Measurements from ENCODE around the gene KICS2. TPM values are rescaled to one million over a fixed set of nuclear protein-coding genes. Genes with fewer than 3 reads are reported as not detected.

KICS2 gene
- polyA plus RNA-seq (2013, experiment 1 of 2): 3.7 TPM
- polyA plus RNA-seq (2013, experiment 2 of 2): 3.8 TPM

DNA sequence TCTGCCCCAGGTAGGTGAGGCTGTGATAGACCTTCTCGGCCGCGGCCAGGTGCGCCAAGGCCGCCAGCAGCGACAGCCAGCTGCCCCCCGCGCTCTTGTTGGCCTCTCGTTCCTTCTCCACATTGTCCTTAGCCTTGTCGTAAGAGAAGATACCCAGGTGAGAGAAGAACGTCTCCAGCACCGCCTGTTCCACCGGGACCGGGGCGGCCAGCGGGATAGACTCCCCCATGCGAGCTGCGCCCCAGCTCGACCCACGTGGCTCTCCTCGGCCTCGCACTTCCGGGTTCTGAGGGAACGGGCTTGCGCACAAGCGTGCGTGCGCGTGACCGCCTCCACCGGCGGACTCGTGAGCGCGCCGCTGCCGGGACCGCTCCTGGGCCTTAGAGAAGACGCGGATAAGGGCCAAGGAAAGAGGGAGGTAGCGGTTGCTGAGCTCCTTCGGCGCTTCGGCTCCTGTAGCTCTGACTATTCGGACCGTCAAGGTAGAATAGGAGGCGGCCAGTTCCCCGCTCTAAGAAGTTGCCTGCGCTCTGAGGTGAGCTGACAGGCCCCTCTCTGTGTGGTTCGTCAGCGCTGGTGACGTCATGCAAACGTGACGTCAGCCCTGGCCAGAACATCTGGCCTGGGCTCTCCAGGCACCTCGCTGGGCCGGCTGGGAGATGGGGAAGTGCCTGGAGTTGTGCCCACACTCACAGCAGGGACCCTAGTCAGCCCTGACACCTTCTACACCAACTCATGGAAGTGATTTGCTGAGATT lies at the start of gene KICS2:
KICS2 (minus strand) TSS at position 288 of the 757 bp plus-strand sequence; CDS start at position 229, 59 bp downstream.
- H2BK5ac ChIP-seq (ENCODE audit: low read length): no peak within 1 kb of the TSS
- H3K4ac ChIP-seq (ENCODE audit: low read depth, low read length): peak within 1 kb of the TSS; percentile 9
- H3K27me3 ChIP-seq (ENCODE audit: insufficient read depth, low read length, poor library complexity): no peaks in the 10 kb centered on the region
- no peaks in the 10 kb centered on the region for H3K36me3 ChIP-seq (ENCODE audit: control insufficient read depth, insufficient read depth, low read length)
- H3K23ac ChIP-seq (ENCODE audit: low read length): no peak within 1 kb of the TSS
- no peak within 1 kb of the TSS for H2BK15ac ChIP-seq (replicated peaks; ENCODE audit: low read depth)
- peak within 1 kb of the TSS; percentile 94 for H3K56ac ChIP-seq (ENCODE audit: low read length)
- peak within 1 kb of the TSS; percentile 22 for H3K18ac ChIP-seq (ENCODE audit: low read length)
- peak; percentile 97 for DNase-seq
- no peaks in the 10 kb centered on the region for H3K4me1 ChIP-seq (ENCODE audit: control insufficient read depth, low read depth, low read length)
- no peak within 1 kb of the TSS for H4K5ac ChIP-seq (ENCODE audit: low read length)
- peak within 1 kb of the TSS; percentile 19 for H3K27ac ChIP-seq (ENCODE audit: low read depth, low read length)
- no peak within 1 kb of the TSS for H2BK120ac ChIP-seq (ENCODE audit: low read depth, low read length)
- peak within 1 kb of the TSS; percentile 86 for H3K9ac ChIP-seq (ENCODE audit: low read length)
- no peak within 1 kb of the TSS for H2AK5ac ChIP-seq (ENCODE audit: low read length)
- no peak within 1 kb of the TSS for H4K8ac ChIP-seq (ENCODE audit: low read depth, low read length)
- H3K4me3 ChIP-seq (ENCODE audit: low read length): peak within 1 kb of the TSS; percentile 80
- no peaks in the 10 kb centered on the region for H3K79me2 ChIP-seq (ENCODE audit: control insufficient read depth, insufficient read depth, low read length)
- H3K79me1 ChIP-seq (ENCODE audit: low read length): no peaks in the 10 kb centered on the region
- no CpG with 5 or more reads among the region's 56 CpGs for WGBS (ENCODE audit: extremely low coverage, insufficient coverage, low lambda C conversion rate)
- H3K4me2 ChIP-seq (ENCODE audit: low read length): peak within 1 kb of the TSS; percentile 73

DNA sequence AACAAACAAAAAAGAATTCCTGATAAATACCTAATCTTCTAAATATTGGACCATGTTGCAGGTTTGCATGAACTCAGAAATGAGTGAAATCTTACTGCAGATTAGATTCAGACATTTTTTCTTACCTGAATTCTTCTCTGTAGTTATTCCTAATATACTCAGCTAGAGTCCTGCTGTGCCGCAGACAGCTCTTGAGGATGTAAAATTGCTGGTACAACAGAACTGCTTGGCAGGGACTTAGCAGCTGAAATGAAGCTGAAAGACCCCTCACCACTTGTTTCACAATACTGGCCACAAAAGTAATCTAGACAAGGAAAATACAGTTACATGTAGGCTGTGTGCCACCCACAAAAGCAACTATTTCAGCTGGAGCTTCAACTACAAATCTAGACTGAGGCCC lies 48.3 kb upstream of the KICS2 start:
- H3K27ac ChIP-seq (ENCODE audit: low read depth, low read length): no peak overlapping the region
- H3K79me1 ChIP-seq (ENCODE audit: low read length): no peaks in the 10 kb centered on the region
- no peak overlapping the region for H4K8ac ChIP-seq (ENCODE audit: low read depth, low read length)
- H3K18ac ChIP-seq (ENCODE audit: low read length): no peak overlapping the region
- H4K5ac ChIP-seq (ENCODE audit: low read length): no peak overlapping the region
- no peak overlapping the region for H2BK120ac ChIP-seq (ENCODE audit: low read depth, low read length)
- no peak overlapping the region for H3K56ac ChIP-seq (ENCODE audit: low read length)
- no CpG with 5 or more reads among the region's 1 CpG for WGBS (ENCODE audit: extremely low coverage, insufficient coverage, low lambda C conversion rate)
- H2AK5ac ChIP-seq (ENCODE audit: low read length): no peak overlapping the region
- H3K36me3 ChIP-seq (ENCODE audit: control insufficient read depth, insufficient read depth, low read length): no peaks in the 10 kb centered on the region
- no peaks in the 10 kb centered on the region for H3K4me1 ChIP-seq (ENCODE audit: control insufficient read depth, low read depth, low read length)
- H3K23ac ChIP-seq (ENCODE audit: low read length): no peak overlapping the region
- H3K79me2 ChIP-seq (ENCODE audit: control insufficient read depth, insufficient read depth, low read length): no peaks in the 10 kb centered on the region
- H3K27me3 ChIP-seq (ENCODE audit: insufficient read depth, low read length, poor library complexity): no peaks in the 10 kb centered on the region
- no peak overlapping the region for H3K4me3 ChIP-seq (ENCODE audit: low read length)
- H2BK15ac ChIP-seq (replicated peaks; ENCODE audit: low read depth): no peak overlapping the region
- no peak overlapping the region for H3K4me2 ChIP-seq (ENCODE audit: low read length)
- no peak overlapping the region for H2BK5ac ChIP-seq (ENCODE audit: low read length)
- H3K4ac ChIP-seq (ENCODE audit: low read depth, low read length): no peak overlapping the region
- H3K9ac ChIP-seq (ENCODE audit: low read length): no peak overlapping the region
- DNase-seq: no peak

DNA sequence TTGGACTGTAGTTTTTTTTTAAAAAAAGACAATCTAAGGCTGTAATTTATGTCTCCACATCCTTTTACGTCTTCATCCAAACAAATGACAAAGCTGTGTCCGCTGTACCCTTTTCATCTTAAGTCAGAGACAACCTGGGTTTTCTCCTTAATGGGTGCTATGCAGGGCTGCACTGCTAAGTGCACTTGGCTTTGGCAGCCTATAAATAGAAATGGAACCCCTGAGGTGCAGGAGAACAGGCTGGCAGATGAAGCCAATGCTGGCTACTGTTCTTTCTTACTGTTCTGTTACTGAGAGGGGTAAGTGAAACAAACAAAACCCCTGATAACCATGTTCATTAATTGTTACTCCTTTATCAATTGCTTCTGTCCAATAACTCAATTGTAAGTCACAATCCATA lies 47.1 kb upstream of the KICS2 start:
- WGBS (ENCODE audit: extremely low coverage, insufficient coverage, low lambda C conversion rate): no CpG with 5 or more reads among the region's 2 CpGs
- Histone ChIP-seq H3K27me3 (ENCODE audit: insufficient read depth, low read length, poor library complexity) (no peaks in the 10 kb centered on the region), H3K79me2 (ENCODE audit: control insufficient read depth, insufficient read depth, low read length) (no peaks in the 10 kb centered on the region), H4K8ac (ENCODE audit: low read depth, low read length) (no peak overlapping the region), H3K4me3 (ENCODE audit: low read length) (no peak overlapping the region), H3K4ac (ENCODE audit: low read depth, low read length) (no peak overlapping the region), H2BK15ac (replicated peaks; ENCODE audit: low read depth) (no peak overlapping the region), H3K23ac (ENCODE audit: low read length) (no peak overlapping the region), H3K27ac (ENCODE audit: low read depth, low read length) (no peak overlapping the region), H2AK5ac (ENCODE audit: low read length) (no peak overlapping the region), H4K5ac (ENCODE audit: low read length) (no peak overlapping the region), H2BK120ac (ENCODE audit: low read depth, low read length) (no peak overlapping the region), H3K4me2 (ENCODE audit: low read length) (no peak overlapping the region), H3K79me1 (ENCODE audit: low read length) (no peaks in the 10 kb centered on the region), H3K18ac (ENCODE audit: low read length) (no peak overlapping the region), H3K4me1 (ENCODE audit: control insufficient read depth, low read depth, low read length) (no peaks in the 10 kb centered on the region), H3K36me3 (ENCODE audit: control insufficient read depth, insufficient read depth, low read length) (no peaks in the 10 kb centered on the region), H3K56ac (ENCODE audit: low read length) (no peak overlapping the region), H3K9ac (ENCODE audit: low read length) (no peak overlapping the region), H2BK5ac (ENCODE audit: low read length) (no peak overlapping the region)
- DNase-seq: no peak

DNA sequence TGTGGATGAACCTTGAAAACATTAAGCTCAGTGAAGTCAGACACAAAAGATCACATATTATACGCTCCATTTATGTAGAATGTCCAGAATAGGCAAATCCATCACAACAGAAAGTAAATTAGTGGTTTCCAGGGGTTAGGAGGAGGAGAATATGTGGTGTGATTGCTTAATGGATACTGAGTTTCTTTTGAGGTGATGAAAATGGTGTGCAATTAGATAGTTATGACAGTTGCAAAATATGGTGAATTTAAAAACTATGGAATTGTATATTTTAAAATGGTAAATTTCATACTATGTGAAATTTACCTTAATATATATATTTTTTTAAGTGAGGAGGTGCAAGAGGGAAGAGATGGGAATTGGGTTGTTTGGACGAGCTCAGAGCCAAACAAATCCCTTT lies 46.3 kb upstream of the KICS2 start:
- H3K36me3 ChIP-seq (ENCODE audit: control insufficient read depth, insufficient read depth, low read length): no peaks in the 10 kb centered on the region
- no peak overlapping the region for H2BK5ac ChIP-seq (ENCODE audit: low read length)
- no CpG with 5 or more reads among the region's 2 CpGs for WGBS (ENCODE audit: extremely low coverage, insufficient coverage, low lambda C conversion rate)
- no peak overlapping the region for H3K4me3 ChIP-seq (ENCODE audit: low read length)
- no peak overlapping the region for H4K8ac ChIP-seq (ENCODE audit: low read depth, low read length)
- H3K18ac ChIP-seq (ENCODE audit: low read length): no peak overlapping the region
- DNase-seq: no peak
- no peak overlapping the region for H3K4me2 ChIP-seq (ENCODE audit: low read length)
- H3K27me3 ChIP-seq (ENCODE audit: insufficient read depth, low read length, poor library complexity): no peaks in the 10 kb centered on the region
- no peak overlapping the region for H3K23ac ChIP-seq (ENCODE audit: low read length)
- H3K79me1 ChIP-seq (ENCODE audit: low read length): no peaks in the 10 kb centered on the region
- H3K56ac ChIP-seq (ENCODE audit: low read length): no peak overlapping the region
- H3K9ac ChIP-seq (ENCODE audit: low read length): no peak overlapping the region
- no peak overlapping the region for H2BK15ac ChIP-seq (replicated peaks; ENCODE audit: low read depth)
- H3K4me1 ChIP-seq (ENCODE audit: control insufficient read depth, low read depth, low read length): no peaks in the 10 kb centered on the region
- H3K27ac ChIP-seq (ENCODE audit: low read depth, low read length): no peak overlapping the region
- no peak overlapping the region for H4K5ac ChIP-seq (ENCODE audit: low read length)
- H2AK5ac ChIP-seq (ENCODE audit: low read length): no peak overlapping the region
- H2BK120ac ChIP-seq (ENCODE audit: low read depth, low read length): no peak overlapping the region
- no peak overlapping the region for H3K4ac ChIP-seq (ENCODE audit: low read depth, low read length)
- H3K79me2 ChIP-seq (ENCODE audit: control insufficient read depth, insufficient read depth, low read length): no peaks in the 10 kb centered on the region

DNA sequence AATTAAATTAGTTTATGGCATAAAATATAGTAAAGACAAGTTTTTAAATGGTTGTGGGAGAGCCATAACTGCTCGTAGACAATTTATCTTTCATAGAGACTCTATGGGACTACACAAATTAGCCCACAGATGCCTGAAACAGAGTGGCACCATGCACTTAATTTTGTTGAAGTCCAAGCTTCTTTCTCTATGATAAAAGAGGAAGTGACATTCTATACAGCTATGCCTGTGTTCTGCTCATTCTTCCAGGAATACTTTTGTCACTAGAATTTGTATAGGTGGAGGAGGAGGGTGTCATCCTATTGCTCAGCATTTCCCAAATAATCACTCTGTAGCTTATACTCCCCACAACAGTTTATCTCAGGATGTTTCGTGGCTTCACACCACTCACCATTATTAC lies 43.7 kb upstream of the KICS2 start:
- Histone ChIP-seq H3K18ac (ENCODE audit: low read length) (no peak overlapping the region), H4K5ac (ENCODE audit: low read length) (no peak overlapping the region), H3K4me2 (ENCODE audit: low read length) (no peak overlapping the region), H3K4me1 (ENCODE audit: control insufficient read depth, low read depth, low read length) (no peaks in the 10 kb centered on the region), H2BK15ac (replicated peaks; ENCODE audit: low read depth) (no peak overlapping the region), H4K8ac (ENCODE audit: low read depth, low read length) (no peak overlapping the region), H3K4ac (ENCODE audit: low read depth, low read length) (no peak overlapping the region), H3K79me1 (ENCODE audit: low read length) (no peaks in the 10 kb centered on the region), H3K79me2 (ENCODE audit: control insufficient read depth, insufficient read depth, low read length) (no peaks in the 10 kb centered on the region), H3K27ac (ENCODE audit: low read depth, low read length) (no peak overlapping the region), H3K23ac (ENCODE audit: low read length) (no peak overlapping the region), H3K27me3 (ENCODE audit: insufficient read depth, low read length, poor library complexity) (no peaks in the 10 kb centered on the region), H3K56ac (ENCODE audit: low read length) (no peak overlapping the region), H2BK120ac (ENCODE audit: low read depth, low read length) (no peak overlapping the region), H3K36me3 (ENCODE audit: control insufficient read depth, insufficient read depth, low read length) (no peaks in the 10 kb centered on the region), H2BK5ac (ENCODE audit: low read length) (no peak overlapping the region), H3K9ac (ENCODE audit: low read length) (no peak overlapping the region), H2AK5ac (ENCODE audit: low read length) (no peak overlapping the region), H3K4me3 (ENCODE audit: low read length) (no peak overlapping the region)
- no peak for DNase-seq
- 100% methylated on average over 1 of the region's 2 CpGs for WGBS (ENCODE audit: extremely low coverage, insufficient coverage, low lambda C conversion rate)

DNA sequence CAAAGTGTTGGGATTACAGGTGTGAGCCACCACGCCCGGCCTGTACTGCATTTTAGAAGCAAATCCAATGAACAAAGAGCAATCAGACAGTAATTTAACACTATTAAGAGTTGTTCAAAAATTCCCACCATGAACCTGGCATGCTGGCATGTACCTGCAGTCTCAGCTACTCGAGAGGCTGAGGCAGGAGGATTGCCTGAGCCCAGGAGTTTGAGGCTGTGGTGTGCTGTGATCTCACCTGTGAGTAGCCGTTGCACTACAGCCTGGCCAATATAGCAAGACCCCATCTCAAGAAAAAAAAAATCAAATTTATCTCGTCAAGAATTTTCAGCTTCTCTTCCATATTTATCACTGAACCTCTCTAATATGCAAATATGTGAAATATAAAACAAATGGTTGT lies 39.7 kb upstream of the KICS2 start:
- no peak overlapping the region for H2BK5ac ChIP-seq (ENCODE audit: low read length)
- H3K79me2 ChIP-seq (ENCODE audit: control insufficient read depth, insufficient read depth, low read length): no peaks in the 10 kb centered on the region
- no peak overlapping the region for H3K4me2 ChIP-seq (ENCODE audit: low read length)
- no peaks in the 10 kb centered on the region for H3K27me3 ChIP-seq (ENCODE audit: insufficient read depth, low read length, poor library complexity)
- H3K9ac ChIP-seq (ENCODE audit: low read length): no peak overlapping the region
- H3K4me3 ChIP-seq (ENCODE audit: low read length): no peak overlapping the region
- WGBS (ENCODE audit: extremely low coverage, insufficient coverage, low lambda C conversion rate): no CpG with 5 or more reads among the region's 5 CpGs
- H4K5ac ChIP-seq (ENCODE audit: low read length): no peak overlapping the region
- DNase-seq: no peak
- H3K4me1 ChIP-seq (ENCODE audit: control insufficient read depth, low read depth, low read length): no peaks in the 10 kb centered on the region
- no peak overlapping the region for H2BK120ac ChIP-seq (ENCODE audit: low read depth, low read length)
- H4K8ac ChIP-seq (ENCODE audit: low read depth, low read length): no peak overlapping the region
- no peak overlapping the region for H3K56ac ChIP-seq (ENCODE audit: low read length)
- no peaks in the 10 kb centered on the region for H3K36me3 ChIP-seq (ENCODE audit: control insufficient read depth, insufficient read depth, low read length)
- H3K4ac ChIP-seq (ENCODE audit: low read depth, low read length): no peak overlapping the region
- H3K27ac ChIP-seq (ENCODE audit: low read depth, low read length): no peak overlapping the region
- H3K23ac ChIP-seq (ENCODE audit: low read length): no peak overlapping the region
- no peak overlapping the region for H3K18ac ChIP-seq (ENCODE audit: low read length)
- H3K79me1 ChIP-seq (ENCODE audit: low read length): no peaks in the 10 kb centered on the region
- no peak overlapping the region for H2AK5ac ChIP-seq (ENCODE audit: low read length)
- H2BK15ac ChIP-seq (replicated peaks; ENCODE audit: low read depth): no peak overlapping the region
